Measurements from ENCODE around the gene TRMT6. TPM values are rescaled to one million over a fixed set of nuclear protein-coding genes. Genes with fewer than 3 reads are reported as not detected.

The TRMT6 gene
- total and polyA plus RNA-seq, 10 of the 15 experiments (the other 5 are each of a cell fraction or from before 2014, with no cell fraction given): 18.2 to 35.5 (median 22.6) TPM

DNA sequence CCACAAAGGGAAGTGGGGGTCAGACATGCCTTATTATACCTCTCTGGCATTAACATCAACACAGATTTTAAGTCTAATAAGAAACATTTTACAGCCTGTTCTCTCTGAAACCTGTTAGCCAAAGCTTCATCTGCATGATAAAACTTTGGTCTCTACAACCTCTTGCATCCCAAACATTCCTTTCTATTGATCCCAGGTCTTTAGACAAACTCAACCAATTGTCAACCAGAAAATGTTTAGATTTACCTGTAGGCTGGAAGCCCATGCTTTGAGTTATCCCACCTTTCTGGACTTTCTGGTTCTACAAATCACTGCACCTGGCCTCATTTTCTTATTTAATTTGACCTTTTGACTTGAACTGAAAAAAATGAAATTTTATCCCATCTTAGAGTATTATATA is 20.9 kb upstream of the TRMT6 start:
- Histone ChIP-seq H3K4me2 (ENCODE audit: control insufficient read depth, insufficient read depth) (no peak overlapping the region), H3K4me1 (ENCODE audit: control insufficient read depth, insufficient read depth, low read length) (no peaks in the 10 kb centered on the region), H3K79me2 (ENCODE audit: control insufficient read depth, insufficient read depth, low read length) (no peaks in the 10 kb centered on the region), H3K4me3 (no peak overlapping the region), H4K20me1 (ENCODE audit: control insufficient read depth, insufficient read depth) (no peaks in the 10 kb centered on the region), H2AFZ (ENCODE audit: control insufficient read depth, low read depth, low read length) (no peak overlapping the region), H3K9ac (ENCODE audit: control insufficient read depth, insufficient read depth, low read length) (no peak overlapping the region), H3K27ac (ENCODE audit: control insufficient read depth, insufficient read depth) (no peak overlapping the region), H3K9me3 (replicated peaks; ENCODE audit: control insufficient read depth, insufficient read depth, low read length) (no peaks in the 10 kb centered on the region), H3K36me3 (ENCODE audit: control insufficient read depth in 2 of 2, insufficient read depth in 2 of 2, low read length in 1 of 2) (peaks cover 5 to 22% of the 10 kb centered on the region in 2 experiments), H3K27me3 (replicated peaks in 1 of 2; ENCODE audit: control insufficient read depth in 2 of 2, insufficient read depth in 2 of 2, low read length in 1 of 2) (no peaks in the 10 kb centered on the region)
- in situ Hi-C loops (cut with MboI) (no loop called here), intact Hi-C loops (cut with micrococcal nuclease; ENCODE audit: unreplicated experiment) (no loop called here)
- DNase-seq (ENCODE audit: low read depth, low spot score) (no peak), FAIRE-seq (no peak), ATAC-seq (no peak)
- TF ChIP-seq SREBF2 (IDR thresholded peaks at IDR 0.05; ENCODE audit: low read length): no peak
- no peak for TF ChIP-seq IKZF2 (IDR thresholded peaks at IDR 0.05)
- no peak for TF ChIP-seq HDAC6 (IDR thresholded peaks at IDR 0.05; ENCODE audit: unreplicated experiment)
- RAD21 ChIA-PET (ENCODE audit: unreplicated experiment): no interaction called here
- SMC1A ChIA-PET (ENCODE audit: uncharacterized antibody, unreplicated experiment): no interaction called here
- BruUV-seq (replicated peaks): no TSS peak
- CTCF ChIA-PET: no interaction called here
- POLR2A ChIA-PET: no interaction called here

DNA sequence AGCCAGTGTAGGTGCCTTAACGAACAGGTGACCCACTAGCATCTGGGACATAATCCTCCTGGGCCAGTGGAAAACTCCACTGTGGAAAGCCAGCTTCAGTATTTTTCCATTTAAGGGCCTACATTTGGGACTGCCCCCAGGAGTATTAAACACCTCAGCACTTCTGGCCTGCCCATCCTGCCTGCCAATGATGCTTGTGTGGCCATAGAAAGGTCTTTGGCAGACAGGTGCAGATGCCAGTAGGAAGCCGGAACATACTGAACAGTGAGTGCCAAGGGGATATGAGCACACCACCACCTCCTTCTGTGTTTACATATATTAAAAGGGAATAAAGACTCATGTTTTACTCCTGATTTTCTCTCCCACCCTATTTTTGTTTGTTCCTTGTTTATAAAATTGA is 20.0 kb upstream of the TRMT6 start:
- no peak for DNase-seq (ENCODE audit: low read depth, low spot score)
- ChIA-PET SMC1A (ENCODE audit: uncharacterized antibody, unreplicated experiment) (no interaction called here), CTCF (no interaction called here), RAD21 (ENCODE audit: unreplicated experiment) (no interaction called here), POLR2A (no interaction called here)
- no peak overlapping the region for H3K9ac ChIP-seq (ENCODE audit: control insufficient read depth, insufficient read depth, low read length)
- no peaks in the 10 kb centered on the region for H3K9me3 ChIP-seq (replicated peaks; ENCODE audit: control insufficient read depth, insufficient read depth, low read length)
- intact Hi-C loops (cut with micrococcal nuclease; ENCODE audit: unreplicated experiment): no loop called here
- no peak for ATAC-seq
- FAIRE-seq: no peak
- no peaks in the 10 kb centered on the region for H3K4me1 ChIP-seq (ENCODE audit: control insufficient read depth, insufficient read depth, low read length)
- in situ Hi-C loops (cut with MboI): no loop called here
- peaks cover 5 to 26% of the 10 kb centered on the region in 2 experiments for H3K36me3 ChIP-seq (ENCODE audit: control insufficient read depth in 2 of 2, insufficient read depth in 2 of 2, low read length in 1 of 2)
- no peak overlapping the region for H3K4me3 ChIP-seq
- H3K27me3 ChIP-seq (replicated peaks in 1 of 2; ENCODE audit: control insufficient read depth in 2 of 2, insufficient read depth in 2 of 2, low read length in 1 of 2): no peaks in the 10 kb centered on the region
- no peak overlapping the region for H2AFZ ChIP-seq (ENCODE audit: control insufficient read depth, low read depth, low read length)
- 97% methylated on average over 2 of the region's 2 CpGs for WGBS (ENCODE audit: insufficient coverage, insufficient replicate concordance, low lambda C conversion rate, missing lambda C conversion rate)
- no peaks in the 10 kb centered on the region for H4K20me1 ChIP-seq (ENCODE audit: control insufficient read depth, insufficient read depth)
- no peaks in the 10 kb centered on the region for H3K79me2 ChIP-seq (ENCODE audit: control insufficient read depth, insufficient read depth, low read length)
- no TSS peak for BruUV-seq (replicated peaks)
- H3K27ac ChIP-seq (ENCODE audit: control insufficient read depth, insufficient read depth): no peak overlapping the region
- H3K4me2 ChIP-seq (ENCODE audit: control insufficient read depth, insufficient read depth): no peak overlapping the region
- TF ChIP-seq IRF4 (IDR thresholded peaks at IDR 0.05; ENCODE audit: low read depth, low read length) (no peak), CHD4 (IDR thresholded peaks at IDR 0.05) (no peak), CHD2 (IDR thresholded peaks at IDR 0.05; ENCODE audit: borderline replicate concordance, low read depth, low read length) (no peak), SREBF1 (IDR thresholded peaks at IDR 0.05; ENCODE audit: low read length) (no peak), MYB (IDR thresholded peaks at IDR 0.05; ENCODE audit: borderline replicate concordance, low read depth, low read length) (no peak), RAD21 (IDR thresholded peaks at IDR 0.05; ENCODE audit: insufficient read depth, low read depth, low read length) (no peak), FOXM1 (IDR thresholded peaks at IDR 0.05; ENCODE audit: low read depth, low read length) (no peak), NBN (IDR thresholded peaks at IDR 0.05) (no peak), RBBP5 (conservative IDR thresholded peaks at IDR 0.05) (no peak), IKZF1 (conservative IDR thresholded peaks at IDR 0.05) (no peak)
- TF ChIP-seq, protein P1, sequence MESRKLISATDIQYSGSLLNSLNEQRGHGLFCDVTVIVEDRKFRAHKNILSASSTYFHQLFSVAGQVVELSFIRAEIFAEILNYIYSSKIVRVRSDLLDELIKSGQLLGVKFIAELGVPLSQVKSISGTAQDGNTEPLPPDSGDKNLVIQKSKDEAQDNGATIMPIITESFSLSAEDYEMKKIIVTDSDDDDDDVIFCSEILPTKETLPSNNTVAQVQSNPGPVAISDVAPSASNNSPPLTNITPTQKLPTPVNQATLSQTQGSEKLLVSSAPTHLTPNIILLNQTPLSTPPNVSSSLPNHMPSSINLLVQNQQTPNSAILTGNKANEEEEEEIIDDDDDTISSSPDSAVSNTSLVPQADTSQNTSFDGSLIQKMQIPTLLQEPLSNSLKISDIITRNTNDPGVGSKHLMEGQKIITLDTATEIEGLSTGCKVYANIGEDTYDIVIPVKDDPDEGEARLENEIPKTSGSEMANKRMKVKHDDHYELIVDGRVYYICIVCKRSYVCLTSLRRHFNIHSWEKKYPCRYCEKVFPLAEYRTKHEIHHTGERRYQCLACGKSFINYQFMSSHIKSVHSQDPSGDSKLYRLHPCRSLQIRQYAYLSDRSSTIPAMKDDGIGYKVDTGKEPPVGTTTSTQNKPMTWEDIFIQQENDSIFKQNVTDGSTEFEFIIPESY (IDR thresholded peaks at IDR 0.05): no peak
- TF ChIP-seq, protein P2, sequence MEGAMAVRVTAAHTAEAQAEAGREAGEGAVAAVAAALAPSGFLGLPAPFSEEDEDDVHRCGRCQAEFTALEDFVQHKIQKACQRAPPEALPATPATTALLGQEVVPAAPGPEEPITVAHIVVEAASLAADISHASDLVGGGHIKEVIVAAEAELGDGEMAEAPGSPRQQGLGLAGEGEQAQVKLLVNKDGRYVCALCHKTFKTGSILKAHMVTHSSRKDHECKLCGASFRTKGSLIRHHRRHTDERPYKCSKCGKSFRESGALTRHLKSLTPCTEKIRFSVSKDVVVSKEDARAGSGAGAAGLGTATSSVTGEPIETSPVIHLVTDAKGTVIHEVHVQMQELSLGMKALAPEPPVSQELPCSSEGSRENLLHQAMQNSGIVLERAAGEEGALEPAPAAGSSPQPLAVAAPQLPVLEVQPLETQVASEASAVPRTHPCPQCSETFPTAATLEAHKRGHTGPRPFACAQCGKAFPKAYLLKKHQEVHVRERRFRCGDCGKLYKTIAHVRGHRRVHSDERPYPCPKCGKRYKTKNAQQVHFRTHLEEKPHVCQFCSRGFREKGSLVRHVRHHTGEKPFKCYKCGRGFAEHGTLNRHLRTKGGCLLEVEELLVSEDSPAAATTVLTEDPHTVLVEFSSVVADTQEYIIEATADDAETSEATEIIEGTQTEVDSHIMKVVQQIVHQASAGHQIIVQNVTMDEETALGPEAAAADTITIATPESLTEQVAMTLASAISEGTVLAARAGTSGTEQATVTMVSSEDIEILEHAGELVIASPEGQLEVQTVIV (IDR thresholded peaks at IDR 0.05; ENCODE audit: borderline replicate concordance, partially characterized antibody): no peak
- TF ChIP-seq, protein P3, sequence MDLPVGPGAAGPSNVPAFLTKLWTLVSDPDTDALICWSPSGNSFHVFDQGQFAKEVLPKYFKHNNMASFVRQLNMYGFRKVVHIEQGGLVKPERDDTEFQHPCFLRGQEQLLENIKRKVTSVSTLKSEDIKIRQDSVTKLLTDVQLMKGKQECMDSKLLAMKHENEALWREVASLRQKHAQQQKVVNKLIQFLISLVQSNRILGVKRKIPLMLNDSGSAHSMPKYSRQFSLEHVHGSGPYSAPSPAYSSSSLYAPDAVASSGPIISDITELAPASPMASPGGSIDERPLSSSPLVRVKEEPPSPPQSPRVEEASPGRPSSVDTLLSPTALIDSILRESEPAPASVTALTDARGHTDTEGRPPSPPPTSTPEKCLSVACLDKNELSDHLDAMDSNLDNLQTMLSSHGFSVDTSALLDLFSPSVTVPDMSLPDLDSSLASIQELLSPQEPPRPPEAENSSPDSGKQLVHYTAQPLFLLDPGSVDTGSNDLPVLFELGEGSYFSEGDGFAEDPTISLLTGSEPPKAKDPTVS (IDR thresholded peaks at IDR 0.05; ENCODE audit: low read depth, low read length): no peak

Data from GM12878 (cell line).